ENCODE data around the gene MED27. TPM values are rescaled to one million over a fixed set of nuclear protein-coding genes. Genes with fewer than 3 reads are reported as not detected.

MED27 gene
- total RNA-seq, 1 donor from 2014 or later, result 21.3 TPM

GRCh38 chr9:131875828-131876485 lies 203.7 kb downstream of the MED27 start:
- TF ChIP-seq CTCF (conservative IDR thresholded peaks at IDR 0.05; ENCODE audit: low read depth, low read length), result no peak
- DNase-seq (ENCODE audit: low read depth), result no peak
- H3K4me3 ChIP-seq (ENCODE audit: low read depth, low read length), result no peak overlapping the region

GRCh38 chr9:131874916-131875670 lies 204.6 kb downstream of the MED27 start:
- no peak overlapping the region for H3K4me3 ChIP-seq (ENCODE audit: low read depth, low read length)
- TF ChIP-seq CTCF (conservative IDR thresholded peaks at IDR 0.05; ENCODE audit: low read depth, low read length), result no peak
- no peak for DNase-seq (ENCODE audit: low read depth)

GRCh38 chr9:131874447-131874846 lies 205.2 kb downstream of the MED27 start:
- TF ChIP-seq CTCF (conservative IDR thresholded peaks at IDR 0.05; ENCODE audit: low read depth, low read length), result no peak
- no peak for DNase-seq (ENCODE audit: low read depth)
- no peak overlapping the region for H3K4me3 ChIP-seq (ENCODE audit: low read depth, low read length)

GRCh38 chr9:131873891-131874440 lies 205.7 kb downstream of the MED27 start:
- TF ChIP-seq CTCF (conservative IDR thresholded peaks at IDR 0.05; ENCODE audit: low read depth, low read length), result no peak
- H3K4me3 ChIP-seq (ENCODE audit: low read depth, low read length), result no peak overlapping the region
- DNase-seq (ENCODE audit: low read depth), result no peak

- DNase-seq (ENCODE audit: low read depth), result no peak
- no peak for TF ChIP-seq CTCF (conservative IDR thresholded peaks at IDR 0.05; ENCODE audit: low read depth, low read length)
- H3K4me3 ChIP-seq (ENCODE audit: low read depth, low read length), result no peak overlapping the region
Observed at GRCh38 chr9:131873335-131873734, 206.3 kb downstream of the MED27 start.

GRCh38 chr9:131872702-131873101 lies 207.0 kb downstream of the MED27 start:
- no peak for TF ChIP-seq CTCF (conservative IDR thresholded peaks at IDR 0.05; ENCODE audit: low read depth, low read length)
- no peak for DNase-seq (ENCODE audit: low read depth)
- no peak overlapping the region for H3K4me3 ChIP-seq (ENCODE audit: low read depth, low read length)
